ENCODE data around the gene CROCC2. TPM values are rescaled to one million over a fixed set of nuclear protein-coding genes. Genes with fewer than 3 reads are reported as not detected.

Gene CROCC2
- total RNA-seq, 1 donor, result not detected

GRCh38 chr2:240915526-240916341 lies 9.6 kb downstream of the CROCC2 start:
- no peak for TF ChIP-seq CTCF (IDR thresholded peaks at IDR 0.05; ENCODE audit: insufficient read depth, low read depth, low read length)
- no peak overlapping the region for H3K4me3 ChIP-seq (ENCODE audit: low read depth, low read length)
- no peak for DNase-seq (ENCODE audit: low read depth)

- no peak for TF ChIP-seq CTCF (IDR thresholded peaks at IDR 0.05; ENCODE audit: insufficient read depth, low read depth, low read length)
- no peak overlapping the region for H3K4me3 ChIP-seq (ENCODE audit: low read depth, low read length)
- DNase-seq (ENCODE audit: low read depth), result peak; percentile 69
Measured at GRCh38 chr2:240916571-240917008, 10.5 kb downstream of the CROCC2 start.

GRCh38 chr2:240917009-240917683 lies 11.0 kb downstream of the CROCC2 start:
- no peak for TF ChIP-seq CTCF (IDR thresholded peaks at IDR 0.05; ENCODE audit: insufficient read depth, low read depth, low read length)
- H3K4me3 ChIP-seq (ENCODE audit: low read depth, low read length), result no peak overlapping the region
- no peak for DNase-seq (ENCODE audit: low read depth)

- TF ChIP-seq CTCF (IDR thresholded peaks at IDR 0.05; ENCODE audit: insufficient read depth, low read depth, low read length), result no peak
- DNase-seq (ENCODE audit: low read depth), result no peak
- H3K4me3 ChIP-seq (ENCODE audit: low read depth, low read length), result no peak overlapping the region
Measured at GRCh38 chr2:240917684-240918257, 11.6 kb downstream of the CROCC2 start.

GRCh38 chr2:240918258-240919091 lies 12.3 kb downstream of the CROCC2 start:
- no peak overlapping the region for H3K4me3 ChIP-seq (ENCODE audit: low read depth, low read length)
- no peak for DNase-seq (ENCODE audit: low read depth)
- TF ChIP-seq CTCF (IDR thresholded peaks at IDR 0.05; ENCODE audit: insufficient read depth, low read depth, low read length), result no peak

- DNase-seq (ENCODE audit: low read depth), result no peak
- H3K4me3 ChIP-seq (ENCODE audit: low read depth, low read length), result no peak overlapping the region
- no peak for TF ChIP-seq CTCF (IDR thresholded peaks at IDR 0.05; ENCODE audit: insufficient read depth, low read depth, low read length)
Measured at GRCh38 chr2:240919161-240919781, 13.1 kb downstream of the CROCC2 start.
